Fibroblast of mammary gland (primary cell): Measurements from ENCODE around the gene SUGCT.
"Not testable (repeated sequence)": the region's sequence is repeated elsewhere in the genome, so short reads cannot be mapped to it uniquely, and the experiment has no call there.

ENCODE experiments used
- DNase-seq: peaks from one replicate; pipeline ENCODE4 v3.0.0-alpha.2; 2010; ENCODE audit warnings: low read depth
- H3K4me3 ChIP-seq: 2 replicates; pipeline ENCODE4 v1.5.1; 2011; ENCODE audit warnings: low read depth, mild to moderate bottlenecking, low read length, moderate library complexity; ENCODE audit not compliant: control insufficient read depth
- CTCF ChIP-seq: conservative IDR thresholded peaks from 2 replicates; pipeline ENCODE4 v1.5.1; 2011; ENCODE audit warnings: low read depth, low read length, inconsistent platforms; ENCODE audit not compliant: control insufficient read depth, insufficient read depth

Gene SUGCT

DNA sequence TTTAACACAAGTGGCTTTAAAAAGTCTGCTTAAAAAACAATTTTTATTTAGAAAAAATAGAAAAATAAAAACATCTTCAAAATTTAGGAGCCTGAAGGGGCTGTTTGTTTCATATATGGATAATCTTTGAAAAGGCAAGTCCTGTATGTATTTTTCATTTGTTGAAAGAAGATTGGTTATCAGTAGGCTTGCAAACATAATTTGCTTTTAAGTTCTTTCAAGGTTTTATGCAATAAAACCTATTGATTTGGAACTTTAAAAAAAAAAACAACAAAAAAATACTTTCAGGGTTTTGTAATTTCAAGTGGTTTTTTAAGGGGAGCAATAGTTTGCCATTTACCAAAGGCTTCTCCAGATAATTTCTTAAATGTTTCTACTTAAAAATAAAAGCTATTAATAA is 36.0 kb upstream of the SUGCT start:
- no peak for DNase-seq
- TF ChIP-seq CTCF = no peak

DNA sequence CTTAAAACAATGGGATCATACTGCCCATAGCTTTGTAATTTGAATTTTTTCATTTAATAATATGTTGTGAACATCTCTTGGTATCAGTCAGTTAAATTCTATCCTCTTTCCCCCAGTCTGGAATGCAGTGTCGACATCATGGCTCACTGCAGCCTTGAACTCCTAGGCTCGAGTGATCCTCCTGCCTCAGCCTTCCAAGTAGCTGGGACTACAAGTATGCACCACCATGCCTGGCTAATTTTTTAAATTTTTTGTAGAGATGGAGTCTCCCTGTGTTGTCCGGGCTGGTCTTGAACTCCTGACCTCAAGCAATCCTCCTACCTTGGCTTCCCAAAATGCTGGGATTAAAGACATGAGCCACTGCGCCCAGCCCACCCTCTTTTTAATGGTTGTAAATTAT is 35.0 kb upstream of the SUGCT start:
- no peak for DNase-seq
- no peak overlapping the region for H3K4me3 ChIP-seq
- TF ChIP-seq CTCF = no peak

More for the DNA sequence above, 36.0 kb upstream of the SUGCT start:
- no peak overlapping the region for H3K4me3 ChIP-seq

DNA sequence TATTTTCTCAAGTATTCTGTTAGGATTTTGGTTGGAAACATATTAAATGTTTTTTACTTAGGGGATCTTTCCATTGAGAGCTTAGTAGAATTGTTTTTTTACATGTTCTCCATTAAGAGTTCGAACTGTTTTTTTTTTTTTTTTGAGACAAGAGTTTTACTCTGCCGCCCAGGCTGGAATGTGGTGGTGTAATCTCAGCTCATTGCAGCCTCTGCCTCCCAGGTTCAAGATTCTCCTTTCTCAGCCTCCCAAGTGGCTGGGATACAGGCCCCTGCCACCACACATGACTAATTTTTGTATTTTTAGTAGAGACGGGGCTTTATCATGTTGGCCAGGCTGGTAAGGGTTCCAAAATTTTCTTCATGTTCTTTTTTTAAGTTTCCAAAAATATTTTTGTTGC is 33.6 kb upstream of the SUGCT start:
- no peak for DNase-seq
- no peak overlapping the region for H3K4me3 ChIP-seq
- TF ChIP-seq CTCF = no peak

DNA sequence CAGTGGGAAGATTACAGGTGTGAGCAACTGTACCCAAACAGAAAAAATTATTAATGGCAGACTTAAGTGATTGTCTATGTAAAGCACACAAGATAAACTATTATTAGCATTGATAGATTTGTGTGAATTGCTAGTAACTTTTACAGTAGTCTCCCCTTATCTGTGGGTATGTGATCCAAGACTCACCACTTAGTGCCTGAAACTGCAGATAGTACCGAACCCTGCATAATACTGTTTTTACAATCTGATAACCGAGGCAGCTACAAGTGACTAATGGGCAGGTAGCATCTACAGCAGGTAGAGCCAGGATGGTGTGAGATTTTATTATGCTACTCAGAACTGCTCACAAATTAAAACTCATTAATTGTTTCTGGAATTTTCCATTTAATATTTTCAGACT is 31.9 kb upstream of the SUGCT start:
- DNase-seq = no peak
- TF ChIP-seq CTCF = no peak

GRCh38 chr7:40105879-40106473 is 28.8 kb upstream of the SUGCT start:
- no peak for DNase-seq
- no peak for TF ChIP-seq CTCF
- no peak overlapping the region for H3K4me3 ChIP-seq

More for the DNA sequence above, 31.9 kb upstream of the SUGCT start:
- H3K4me3 ChIP-seq = no peak overlapping the region

DNA sequence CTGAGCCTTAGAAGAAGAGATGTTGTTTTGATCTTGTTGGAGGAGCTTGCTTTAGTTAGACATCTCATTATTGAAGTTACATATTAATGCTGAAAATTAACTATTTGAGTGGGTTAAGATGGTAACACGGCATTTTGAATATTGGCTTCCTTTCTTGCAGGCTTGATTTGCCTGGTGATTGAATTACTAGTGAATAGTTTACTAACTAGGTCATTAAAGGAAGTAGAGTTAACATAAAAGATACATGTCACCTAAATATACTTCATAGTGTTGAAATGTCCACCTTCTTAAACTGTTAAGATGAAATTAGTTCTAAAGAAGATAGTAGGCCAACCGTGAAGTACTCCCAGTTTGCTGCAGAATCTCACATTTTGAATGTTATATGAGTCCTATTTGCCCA is 18.9 kb upstream of the SUGCT start:
- no peak for DNase-seq
- TF ChIP-seq CTCF = no peak
- no peak overlapping the region for H3K4me3 ChIP-seq

DNA sequence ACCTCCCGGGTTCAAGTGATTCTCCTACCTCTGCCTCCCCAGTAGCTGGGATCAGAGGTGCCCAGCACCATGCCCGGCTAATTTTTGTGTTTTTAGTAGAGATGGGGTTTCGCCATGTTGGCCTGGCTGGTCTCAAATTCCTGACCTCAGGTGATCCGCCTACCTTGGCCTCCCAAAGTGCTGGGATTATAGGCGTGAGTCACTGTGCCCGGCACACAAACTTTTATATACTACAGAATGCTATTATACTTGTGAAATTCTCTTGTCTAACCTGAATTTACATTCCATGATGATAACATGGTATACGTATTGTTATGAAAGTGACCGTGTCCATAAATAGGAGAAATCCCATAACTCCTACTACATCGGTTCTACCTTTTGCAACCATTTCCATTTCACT is 17.6 kb upstream of the SUGCT start:
- not testable (repeated sequence) for H3K4me3 ChIP-seq, DNase-seq

DNA sequence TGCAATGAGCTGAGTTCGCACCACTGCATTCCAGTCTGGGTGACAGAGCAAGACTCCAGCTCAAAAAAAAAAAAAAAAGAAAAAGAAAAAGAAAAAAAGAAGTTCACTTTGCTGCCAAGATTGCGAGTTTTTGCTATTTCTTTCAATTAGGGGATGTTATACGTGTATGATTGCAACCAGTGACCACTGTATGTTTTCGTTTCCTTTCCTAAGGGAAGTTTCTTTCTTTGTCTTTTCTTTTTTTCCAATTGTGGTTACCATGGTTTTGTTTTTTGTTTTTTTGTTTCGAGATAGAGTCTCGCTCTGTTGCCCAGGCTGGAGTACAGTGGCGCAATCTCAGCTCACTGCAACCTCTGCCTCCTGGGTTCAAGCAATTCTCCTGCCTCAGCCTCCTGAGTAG is 16.6 kb upstream of the SUGCT start:
- not testable (repeated sequence) for H3K4me3 ChIP-seq, DNase-seq
